Measurements from ENCODE around the gene KIF26B. TPM values are rescaled to one million over a fixed set of nuclear protein-coding genes. Genes with fewer than 3 reads are reported as not detected.
A peak's percentile ranks its signal among the peaks of the same experiment; 100 is the strongest.

The KIF26B gene
- total RNA-seq, 1 experiment from 2014 or later, result 1.2 TPM

- ATAC-seq, result peak; percentile 81
- TF ChIP-seq CREM (CRISPR knock-in tag; IDR thresholded peaks at IDR 0.05), result no peak
- TF ChIP-seq USF1 (CRISPR knock-in tag; IDR thresholded peaks at IDR 0.05), result no peak
- DNase-seq (ENCODE audit: low spot score), result no peak
- ChIA-PET CTCF (interaction anchor here (0.6 to 1.7 kb wide), 3 partner anchors 9 to 965 kb away, joined by 4 to 7 read pairs (median 4); no protein-coding TSS in a partner anchor), POLR2A (no interaction called here)
- Mint-ChIP-seq H3K9me3 (no peaks in the 10 kb centered on the region), H3K4me3 (no peak overlapping the region), H3K4me1 (peaks cover 10% of the 10 kb centered on the region), H3K27ac (no peak overlapping the region), H3K27me3 (ENCODE audit: low read depth) (no peaks in the 10 kb centered on the region), H3K36me3 (no peaks in the 10 kb centered on the region)
These were observed 70.8 kb downstream of the KIF26B start for GRCh38 chr1:245225322-245226202.

GRCh38 chr1:245226203-245226499 lies 71.4 kb downstream of the KIF26B start:
- Mint-ChIP-seq H3K4me3 (no peak overlapping the region), H3K9me3 (no peaks in the 10 kb centered on the region), H3K4me1 (peaks cover 10% of the 10 kb centered on the region), H3K36me3 (no peaks in the 10 kb centered on the region), H3K27me3 (ENCODE audit: low read depth) (no peaks in the 10 kb centered on the region), H3K27ac (no peak overlapping the region)
- ChIA-PET CTCF (interaction anchor here (1.5 to 1.7 kb wide), 2 partner anchors 9 to 85 kb away, joined by 4 to 7 read pairs; no protein-coding TSS in a partner anchor), POLR2A (no interaction called here)
- DNase-seq (ENCODE audit: low spot score) (no peak), ATAC-seq (no peak)
- TF ChIP-seq FOXJ3 (CRISPR knock-in tag; IDR thresholded peaks at IDR 0.05; ENCODE audit: borderline replicate concordance) (no peak), RELA (CRISPR knock-in tag; IDR thresholded peaks at IDR 0.05; ENCODE audit: borderline replicate concordance) (no peak), FOXP4 (CRISPR knock-in tag; IDR thresholded peaks at IDR 0.05) (no peak), NR1H2 (CRISPR knock-in tag; IDR thresholded peaks at IDR 0.05) (no peak), ZNF138 (CRISPR knock-in tag; conservative IDR thresholded peaks at IDR 0.05) (no peak), SOX15 (CRISPR knock-in tag; IDR thresholded peaks at IDR 0.05) (no peak), ZMAT4 (CRISPR knock-in tag; IDR thresholded peaks at IDR 0.05) (no peak)

- TF ChIP-seq ZNF532 (CRISPR knock-in tag; IDR thresholded peaks at IDR 0.05; ENCODE audit: borderline replicate concordance) (no peak), JUN (CRISPR knock-in tag; IDR thresholded peaks at IDR 0.05) (no peak), CREM (CRISPR knock-in tag; IDR thresholded peaks at IDR 0.05) (no peak), ZNF232 (CRISPR knock-in tag; IDR thresholded peaks at IDR 0.05) (no peak), RORB (CRISPR knock-in tag; IDR thresholded peaks at IDR 0.05) (no peak), MXD4 (CRISPR knock-in tag; IDR thresholded peaks at IDR 0.05; ENCODE audit: borderline replicate concordance) (no peak), CREB1 (CRISPR knock-in tag; IDR thresholded peaks at IDR 0.05) (no peak), SP1 (CRISPR knock-in tag; conservative IDR thresholded peaks at IDR 0.05) (no peak), KAT7 (CRISPR knock-in tag; IDR thresholded peaks at IDR 0.05; ENCODE audit: borderline replicate concordance) (no peak)
- POLR2A ChIA-PET, result no interaction called here
- no peak for DNase-seq (ENCODE audit: low spot score)
These were observed 74.3 kb downstream of the KIF26B start for GRCh38 chr1:245229051-245229450.

More at GRCh38 chr1:245229051-245229450, 74.3 kb downstream of the KIF26B start:
- no peak overlapping the region for H3K27ac Mint-ChIP-seq
- H3K9me3 Mint-ChIP-seq, result no peaks in the 10 kb centered on the region
- H3K4me1 Mint-ChIP-seq, result peaks cover 10% of the 10 kb centered on the region
- no peak overlapping the region for H3K4me3 Mint-ChIP-seq
- H3K36me3 Mint-ChIP-seq, result no peaks in the 10 kb centered on the region
- ATAC-seq, result no peak
- 0 out of 2 replicates have a peak, but pooled peaks cover 4% of the 10 kb centered on the region for H3K27me3 Mint-ChIP-seq (ENCODE audit: low read depth)
- CTCF ChIA-PET, result interaction anchor here (1.0 kb wide), 1 partner anchor 72 kb away, joined by 3 read pairs; no protein-coding TSS in a partner anchor
